Neural progenitor cell (in vitro differentiated cells): Measurements from ENCODE around the gene INPP4B.

Experiments used
- EZH2phosphoT487 ChIP-seq: fragments of 200-600 bp; sonication (generic); IDR thresholded peaks from 2 replicates; pipeline ENCODE4 v1.6.1; 2017; ENCODE audit warnings: antibody characterized with exemption
- TF ChIP-seq, protein P1 (sequence below): fragments of 200-600 bp; sonication (generic); IDR thresholded peaks from 2 replicates; pipeline ENCODE4 v1.5.1; 2017; ENCODE audit warnings: antibody characterized with exemption, mild to moderate bottlenecking

DNA sequence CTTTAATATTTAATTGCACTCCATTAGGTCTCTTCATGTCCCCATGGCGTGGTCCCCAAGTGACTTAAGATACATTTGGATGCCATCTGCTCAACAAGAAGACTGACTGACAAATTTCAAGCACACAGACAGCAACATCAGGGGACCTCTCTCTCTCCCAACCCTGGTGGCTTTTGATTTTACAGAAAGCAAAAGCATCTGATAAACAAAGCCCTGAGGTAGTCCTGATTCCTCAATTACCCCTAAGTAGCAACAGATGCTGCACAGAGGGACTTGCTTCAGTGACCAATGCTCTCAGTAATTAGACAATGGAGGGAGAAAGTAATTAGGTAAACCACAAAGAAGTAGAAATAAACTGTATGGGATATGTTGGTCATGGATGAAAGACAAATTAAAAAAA, 426.4 kb downstream of the INPP4B start:
- TF ChIP-seq, protein P1, sequence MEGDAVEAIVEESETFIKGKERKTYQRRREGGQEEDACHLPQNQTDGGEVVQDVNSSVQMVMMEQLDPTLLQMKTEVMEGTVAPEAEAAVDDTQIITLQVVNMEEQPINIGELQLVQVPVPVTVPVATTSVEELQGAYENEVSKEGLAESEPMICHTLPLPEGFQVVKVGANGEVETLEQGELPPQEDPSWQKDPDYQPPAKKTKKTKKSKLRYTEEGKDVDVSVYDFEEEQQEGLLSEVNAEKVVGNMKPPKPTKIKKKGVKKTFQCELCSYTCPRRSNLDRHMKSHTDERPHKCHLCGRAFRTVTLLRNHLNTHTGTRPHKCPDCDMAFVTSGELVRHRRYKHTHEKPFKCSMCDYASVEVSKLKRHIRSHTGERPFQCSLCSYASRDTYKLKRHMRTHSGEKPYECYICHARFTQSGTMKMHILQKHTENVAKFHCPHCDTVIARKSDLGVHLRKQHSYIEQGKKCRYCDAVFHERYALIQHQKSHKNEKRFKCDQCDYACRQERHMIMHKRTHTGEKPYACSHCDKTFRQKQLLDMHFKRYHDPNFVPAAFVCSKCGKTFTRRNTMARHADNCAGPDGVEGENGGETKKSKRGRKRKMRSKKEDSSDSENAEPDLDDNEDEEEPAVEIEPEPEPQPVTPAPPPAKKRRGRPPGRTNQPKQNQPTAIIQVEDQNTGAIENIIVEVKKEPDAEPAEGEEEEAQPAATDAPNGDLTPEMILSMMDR: no peak
- no peak for TF ChIP-seq EZH2phosphoT487
